ENCODE results near the gene PNPLA1. TPM values are rescaled to one million over a fixed set of nuclear protein-coding genes. Genes with fewer than 3 reads are reported as not detected.

The PNPLA1 gene
- total RNA-seq, 2 donors from 2014 or later = 2.0 TPM; not detected in 1

GRCh38 chr6:36330366-36330765 lies 60.5 kb downstream of the PNPLA1 start:
- WGBS = 91% methylated on average over 14 of the region's 14 CpGs
- TF ChIP-seq POLR2AphosphoS5 (IDR thresholded peaks at IDR 0.05) = no peak
- TF ChIP-seq CTCF (IDR thresholded peaks at IDR 0.05) = no peak
- no peaks in the 10 kb centered on the region for H3K9me3 ChIP-seq
- DNase-seq (ENCODE audit: low spot score) = no peak
- intact Hi-C loops (cut with DNase I) = no loop called here
- no peak overlapping the region for H3K27ac ChIP-seq
- H3K4me1 ChIP-seq (replicated peaks) = no peaks in the 10 kb centered on the region
- no peaks in the 10 kb centered on the region for H3K27me3 ChIP-seq (replicated peaks; ENCODE audit: insufficient read depth)
- H3K36me3 ChIP-seq = no peaks in the 10 kb centered on the region
- no peak overlapping the region for H3K4me3 ChIP-seq

GRCh38 chr6:36331381-36331780 lies 61.5 kb downstream of the PNPLA1 start:
- H3K27ac ChIP-seq = no peak overlapping the region
- 88% methylated on average over 6 of the region's 6 CpGs for WGBS
- TF ChIP-seq CTCF (IDR thresholded peaks at IDR 0.05) (no peak), POLR2AphosphoS5 (IDR thresholded peaks at IDR 0.05) (no peak), POLR2A (IDR thresholded peaks at IDR 0.05) (no peak)
- no peaks in the 10 kb centered on the region for H3K4me1 ChIP-seq (replicated peaks)
- no peaks in the 10 kb centered on the region for H3K9me3 ChIP-seq
- intact Hi-C loops (cut with DNase I) = no loop called here
- DNase-seq (ENCODE audit: low spot score) = no peak
- no peaks in the 10 kb centered on the region for H3K36me3 ChIP-seq
- H3K4me3 ChIP-seq = no peak overlapping the region
- no peaks in the 10 kb centered on the region for H3K27me3 ChIP-seq (replicated peaks; ENCODE audit: insufficient read depth)

- no peaks in the 10 kb centered on the region for H3K9me3 ChIP-seq
- WGBS = 74% methylated on average over 8 of the region's 8 CpGs
- TF ChIP-seq POLR2A (IDR thresholded peaks at IDR 0.05) = no peak
- TF ChIP-seq POLR2AphosphoS5 (IDR thresholded peaks at IDR 0.05) = no peak
- no peak for TF ChIP-seq CTCF (IDR thresholded peaks at IDR 0.05)
- H3K4me1 ChIP-seq (replicated peaks) = no peaks in the 10 kb centered on the region
- intact Hi-C loops (cut with DNase I) = no loop called here
- no peaks in the 10 kb centered on the region for H3K27me3 ChIP-seq (replicated peaks; ENCODE audit: insufficient read depth)
- H3K4me3 ChIP-seq = no peak overlapping the region
- no peak overlapping the region for H3K27ac ChIP-seq
- no peaks in the 10 kb centered on the region for H3K36me3 ChIP-seq
- no peak for DNase-seq (ENCODE audit: low spot score)
Observed at GRCh38 chr6:36333171-36333895, 63.5 kb downstream of the PNPLA1 start.

- H3K4me3 ChIP-seq = no peak overlapping the region
- H3K4me1 ChIP-seq (replicated peaks) = no peaks in the 10 kb centered on the region
- no peaks in the 10 kb centered on the region for H3K27me3 ChIP-seq (replicated peaks; ENCODE audit: insufficient read depth)
- H3K27ac ChIP-seq = peak overlapping the region; percentile 13 to 33
- no peaks in the 10 kb centered on the region for H3K9me3 ChIP-seq
- no peaks in the 10 kb centered on the region for H3K36me3 ChIP-seq
- 49% methylated on average over 20 of the region's 20 CpGs for WGBS
- intact Hi-C loops (cut with DNase I) = no loop called here
- no peak for DNase-seq (ENCODE audit: low spot score)
- TF ChIP-seq CTCF (IDR thresholded peaks at IDR 0.05) (no peak), POLR2A (IDR thresholded peaks at IDR 0.05) (no peak), POLR2AphosphoS5 (IDR thresholded peaks at IDR 0.05) (no peak)
Observed at GRCh38 chr6:36333931-36334725, 64.3 kb downstream of the PNPLA1 start.
